SK-N-SH treated with all-trans-retinoic acid at 6 μM for 48 hours (cell line): ENCODE data around the gene DUOX2.

Source experiments
- CSDC2 ChIP-seq: fragments of 250-450 bp; sonication (Bioruptor Pico); IDR thresholded peaks from 2 replicates; pipeline ENCODE4 v1.5.0; 2020; ENCODE audit warnings: mild to moderate bottlenecking, moderate library complexity
- GLIS3 ChIP-seq: fragments of 250-450 bp; sonication (Bioruptor Pico); IDR thresholded peaks from 2 replicates; pipeline ENCODE4 v1.5.0; 2020; ENCODE audit warnings: mild to moderate bottlenecking, moderate library complexity
- ISL1 ChIP-seq: fragments of 250-450 bp; sonication (Bioruptor Pico); IDR thresholded peaks from 2 replicates; pipeline ENCODE4 v2.1.2; 2022; ENCODE audit warnings: mild to moderate bottlenecking, moderate library complexity
- OSR1 ChIP-seq: fragments of 250-450 bp; sonication (Bioruptor Pico); IDR thresholded peaks from 2 replicates; pipeline ENCODE4 v1.8.0; 2022; ENCODE audit warnings: moderate library complexity, mild to moderate bottlenecking, inconsistent platforms
- PPARA ChIP-seq: fragments of 250-450 bp; sonication (Bioruptor Pico); IDR thresholded peaks from 2 replicates; pipeline ENCODE4 v1.5.0; 2020; ENCODE audit warnings: mild to moderate bottlenecking, borderline replicate concordance
- TCF4 ChIP-seq: fragments of 250-450 bp; sonication (Bioruptor Pico); IDR thresholded peaks from 2 replicates; pipeline ENCODE4 v1.8.0; 2021; ENCODE audit warnings: mild to moderate bottlenecking, moderate library complexity, borderline replicate concordance
- ZNF70 ChIP-seq: fragments of 450-650 bp; formaldehyde crosslinking; IDR thresholded peaks from 2 replicates; pipeline ENCODE4 v1.5.0; 2020; ENCODE audit warnings: mild to moderate bottlenecking, moderate library complexity
- TF ChIP-seq, protein P1 (sequence below): fragments of 250-450 bp; sonication (Bioruptor Pico); IDR thresholded peaks from 2 replicates; pipeline ENCODE4 v1.8.0; 2021; ENCODE audit warnings: low read depth, mild to moderate bottlenecking, moderate library complexity, borderline replicate concordance
- TF ChIP-seq, protein P2 (sequence below): fragments of 250-450 bp; sonication (Bioruptor Pico); IDR thresholded peaks from 2 replicates; pipeline ENCODE4 v1.5.1; 2020; ENCODE audit warnings: low read depth, mild to moderate bottlenecking, moderate library complexity
- TF ChIP-seq, protein P3 (sequence below): fragments of 250-450 bp; sonication (Bioruptor Pico); IDR thresholded peaks from 2 replicates; pipeline ENCODE4 v1.8.0; 2020; ENCODE audit warnings: mild to moderate bottlenecking, moderate library complexity, borderline replicate concordance

DNA sequence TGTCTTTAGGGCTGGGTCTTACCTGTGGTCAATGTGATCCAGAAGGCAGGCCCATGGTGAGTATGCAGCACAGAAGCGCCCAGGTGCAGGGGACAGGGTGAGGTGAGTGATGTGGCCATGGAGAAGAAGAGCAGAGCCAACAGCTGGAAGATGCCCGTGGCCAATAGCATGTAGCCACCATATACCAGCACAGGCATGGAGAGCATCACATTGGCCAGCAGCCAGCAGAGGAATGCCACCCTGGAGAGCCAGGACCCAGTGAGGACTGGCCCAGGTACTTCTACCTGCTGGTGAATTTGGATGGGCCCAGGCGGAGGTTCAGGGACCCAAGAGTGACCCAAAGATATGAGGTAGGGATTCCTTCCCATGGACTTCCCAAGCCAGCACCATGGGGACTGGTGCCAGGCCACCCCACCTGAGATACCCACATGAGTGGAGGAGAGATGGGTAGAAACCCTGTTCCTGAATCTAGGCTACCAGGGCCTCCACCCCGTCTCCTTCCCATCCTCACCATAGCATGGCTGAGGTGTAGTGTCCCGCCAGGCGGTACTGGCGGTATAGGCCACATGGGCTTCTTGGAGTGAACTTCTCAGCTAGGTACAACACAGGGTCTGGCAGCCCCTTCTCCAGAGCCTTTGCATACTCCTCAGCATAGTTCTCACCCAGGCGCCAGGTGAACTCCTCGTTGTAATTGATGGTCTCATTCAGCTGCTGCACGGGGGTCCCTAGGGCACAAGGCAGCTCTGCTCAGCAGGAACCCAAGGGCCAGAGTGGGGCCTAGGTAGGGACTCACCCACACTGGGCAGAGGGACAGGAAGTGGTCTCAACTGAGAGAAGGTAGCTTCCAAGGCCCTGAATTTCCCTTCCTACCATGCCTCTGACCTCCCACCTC is 6.4 kb upstream of the DUOX2 start:
- no peak for TF ChIP-seq CSDC2 (CRISPR knock-in tag)
- TF ChIP-seq TCF4 (CRISPR knock-in tag) = no peak
- TF ChIP-seq, protein P1, sequence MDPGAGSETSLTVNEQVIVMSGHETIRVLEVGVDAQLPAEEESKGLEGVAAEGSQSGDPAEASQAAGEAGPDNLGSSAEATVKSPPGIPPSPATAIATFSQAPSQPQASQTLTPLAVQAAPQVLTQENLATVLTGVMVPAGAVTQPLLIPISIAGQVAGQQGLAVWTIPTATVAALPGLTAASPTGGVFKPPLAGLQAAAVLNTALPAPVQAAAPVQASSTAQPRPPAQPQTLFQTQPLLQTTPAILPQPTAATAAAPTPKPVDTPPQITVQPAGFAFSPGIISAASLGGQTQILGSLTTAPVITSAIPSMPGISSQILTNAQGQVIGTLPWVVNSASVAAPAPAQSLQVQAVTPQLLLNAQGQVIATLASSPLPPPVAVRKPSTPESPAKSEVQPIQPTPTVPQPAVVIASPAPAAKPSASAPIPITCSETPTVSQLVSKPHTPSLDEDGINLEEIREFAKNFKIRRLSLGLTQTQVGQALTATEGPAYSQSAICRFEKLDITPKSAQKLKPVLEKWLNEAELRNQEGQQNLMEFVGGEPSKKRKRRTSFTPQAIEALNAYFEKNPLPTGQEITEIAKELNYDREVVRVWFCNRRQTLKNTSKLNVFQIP (CRISPR knock-in tag) = no peak
- TF ChIP-seq PPARA (CRISPR knock-in tag) = no peak
- TF ChIP-seq GLIS3 (CRISPR knock-in tag) = no peak
- TF ChIP-seq, protein P2, sequence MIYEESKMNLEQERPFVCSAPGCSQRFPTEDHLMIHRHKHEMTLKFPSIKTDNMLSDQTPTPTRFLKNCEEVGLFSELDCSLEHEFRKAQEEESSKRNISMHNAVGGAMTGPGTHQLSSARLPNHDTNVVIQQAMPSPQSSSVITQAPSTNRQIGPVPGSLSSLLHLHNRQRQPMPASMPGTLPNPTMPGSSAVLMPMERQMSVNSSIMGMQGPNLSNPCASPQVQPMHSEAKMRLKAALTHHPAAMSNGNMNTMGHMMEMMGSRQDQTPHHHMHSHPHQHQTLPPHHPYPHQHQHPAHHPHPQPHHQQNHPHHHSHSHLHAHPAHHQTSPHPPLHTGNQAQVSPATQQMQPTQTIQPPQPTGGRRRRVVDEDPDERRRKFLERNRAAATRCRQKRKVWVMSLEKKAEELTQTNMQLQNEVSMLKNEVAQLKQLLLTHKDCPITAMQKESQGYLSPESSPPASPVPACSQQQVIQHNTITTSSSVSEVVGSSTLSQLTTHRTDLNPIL (CRISPR knock-in tag) = no peak
- TF ChIP-seq, protein P3, sequence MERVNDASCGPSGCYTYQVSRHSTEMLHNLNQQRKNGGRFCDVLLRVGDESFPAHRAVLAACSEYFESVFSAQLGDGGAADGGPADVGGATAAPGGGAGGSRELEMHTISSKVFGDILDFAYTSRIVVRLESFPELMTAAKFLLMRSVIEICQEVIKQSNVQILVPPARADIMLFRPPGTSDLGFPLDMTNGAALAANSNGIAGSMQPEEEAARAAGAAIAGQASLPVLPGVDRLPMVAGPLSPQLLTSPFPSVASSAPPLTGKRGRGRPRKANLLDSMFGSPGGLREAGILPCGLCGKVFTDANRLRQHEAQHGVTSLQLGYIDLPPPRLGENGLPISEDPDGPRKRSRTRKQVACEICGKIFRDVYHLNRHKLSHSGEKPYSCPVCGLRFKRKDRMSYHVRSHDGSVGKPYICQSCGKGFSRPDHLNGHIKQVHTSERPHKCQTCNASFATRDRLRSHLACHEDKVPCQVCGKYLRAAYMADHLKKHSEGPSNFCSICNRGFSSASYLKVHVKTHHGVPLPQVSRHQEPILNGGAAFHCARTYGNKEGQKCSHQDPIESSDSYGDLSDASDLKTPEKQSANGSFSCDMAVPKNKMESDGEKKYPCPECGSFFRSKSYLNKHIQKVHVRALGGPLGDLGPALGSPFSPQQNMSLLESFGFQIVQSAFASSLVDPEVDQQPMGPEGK = no peak
- no peak for TF ChIP-seq OSR1 (CRISPR knock-in tag)
- TF ChIP-seq ZNF70 (CRISPR knock-in tag) = no peak
- no peak for TF ChIP-seq ISL1 (CRISPR knock-in tag)
